GM19463 (cell line): ENCODE results near the gene ZNF143.
"Not testable (repeated sequence)": the region's sequence is repeated elsewhere in the genome, so short reads cannot be mapped to it uniquely, and the experiment has no call there.

Experiments used
- ATAC-seq: cut with Tn5 transposase; IDR thresholded peaks from one replicate; pipeline ENCODE4 v1.9.1; 2021; ENCODE audit warnings: mild to moderate bottlenecking, moderate library complexity; ENCODE audit not compliant: unreplicated experiment

The ZNF143 gene

DNA sequence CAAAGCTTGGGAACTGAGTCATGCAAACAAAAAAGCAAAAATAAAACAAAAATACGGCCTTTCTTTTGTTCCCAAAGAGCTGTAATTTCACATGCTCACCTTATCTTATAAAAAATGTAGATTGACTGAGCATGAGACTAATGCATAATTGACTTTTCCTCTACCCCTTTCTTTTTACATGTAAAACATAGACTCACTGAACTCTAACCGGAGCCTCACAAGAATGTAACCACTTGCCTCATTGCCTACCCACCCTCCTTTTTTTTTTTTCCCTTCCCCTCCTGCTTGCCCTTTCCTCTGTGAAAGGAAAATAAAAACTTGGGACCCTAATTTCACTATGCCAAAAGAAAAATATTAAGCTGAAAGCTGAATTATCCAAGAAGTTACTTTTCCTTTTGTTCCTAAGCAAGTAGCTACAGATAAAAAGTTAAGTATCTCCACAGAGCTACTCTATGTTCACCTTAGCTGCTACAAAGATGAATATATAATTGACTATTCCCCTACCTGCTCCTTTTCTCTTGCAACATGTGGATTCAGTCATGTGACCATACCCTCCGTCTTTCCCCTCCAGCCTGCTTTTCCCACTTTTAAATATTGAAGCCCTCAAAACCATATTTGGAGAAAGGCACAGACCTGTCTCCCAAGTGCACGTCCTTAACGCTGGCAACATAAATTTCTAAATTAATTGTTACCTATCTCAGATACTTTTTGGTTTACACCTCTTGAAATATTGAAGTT, 73.1 kb downstream of the ZNF143 start:
- ATAC-seq: no peak

- no peak for ATAC-seq
These were observed 74.5 kb downstream of the ZNF143 start for GRCh38 chr11:9535189-9535781.

GRCh38 chr11:9538548-9538947, 77.7 kb downstream of the ZNF143 start:
- no peak for ATAC-seq

- ATAC-seq: not testable (repeated sequence)
These were observed 88.4 kb downstream of the ZNF143 start for GRCh38 chr11:9549216-9549615.

DNA sequence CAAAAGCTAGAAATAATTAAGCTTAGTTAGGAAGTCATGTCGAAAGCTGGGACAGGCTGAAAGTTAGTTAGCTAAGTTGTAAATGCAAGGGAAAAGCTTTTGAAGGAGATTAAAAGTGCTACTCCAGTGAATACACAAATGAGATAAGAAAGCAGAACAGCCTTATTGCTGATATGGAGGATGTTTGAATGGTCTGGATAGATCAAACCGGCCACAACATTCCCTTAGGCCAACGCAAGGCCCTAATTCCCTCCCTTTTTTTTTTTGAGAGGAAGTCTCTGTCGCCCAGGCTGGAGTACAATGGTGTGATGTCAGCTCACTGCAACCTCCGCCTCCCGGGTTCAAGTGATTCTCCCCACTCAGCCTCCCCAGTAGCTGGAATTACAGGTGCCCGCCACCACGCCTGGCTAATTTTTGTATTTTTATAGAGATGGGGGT, 89.4 kb downstream of the ZNF143 start:
- ATAC-seq: no peak

DNA sequence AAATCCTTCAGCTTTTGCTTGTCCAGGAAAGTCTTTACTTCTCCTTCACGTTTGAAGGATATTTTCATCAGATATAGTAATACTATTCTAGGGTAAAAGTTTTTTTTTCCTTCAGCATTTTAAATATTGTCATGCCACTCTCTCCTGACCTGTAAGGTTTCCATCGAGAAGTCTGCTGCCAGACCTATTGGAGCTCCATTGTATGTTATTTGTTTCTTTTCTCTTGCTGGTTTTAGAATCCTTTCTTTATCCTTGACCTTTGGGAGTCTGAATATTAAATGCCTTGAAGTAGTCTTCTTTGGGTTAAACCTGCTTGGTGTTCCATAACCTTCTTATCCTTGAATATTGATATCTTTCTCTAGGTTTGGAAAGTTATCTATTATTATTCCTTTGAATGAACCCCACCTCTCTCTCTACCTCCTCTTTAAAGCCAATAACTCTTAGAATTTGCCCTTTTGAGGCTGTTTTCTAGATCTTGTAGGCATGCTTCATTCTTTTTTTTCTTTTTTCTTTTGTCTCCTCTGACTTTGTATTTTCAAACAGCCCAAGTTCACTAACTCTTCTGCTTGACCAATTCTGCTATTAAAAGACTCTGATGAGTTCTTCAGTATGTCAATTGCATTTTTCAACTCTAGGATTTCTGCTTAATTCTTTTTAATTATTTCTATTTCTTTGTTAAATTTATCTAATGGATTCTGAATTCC, 100.6 kb downstream of the ZNF143 start:
- ATAC-seq: no peak

DNA sequence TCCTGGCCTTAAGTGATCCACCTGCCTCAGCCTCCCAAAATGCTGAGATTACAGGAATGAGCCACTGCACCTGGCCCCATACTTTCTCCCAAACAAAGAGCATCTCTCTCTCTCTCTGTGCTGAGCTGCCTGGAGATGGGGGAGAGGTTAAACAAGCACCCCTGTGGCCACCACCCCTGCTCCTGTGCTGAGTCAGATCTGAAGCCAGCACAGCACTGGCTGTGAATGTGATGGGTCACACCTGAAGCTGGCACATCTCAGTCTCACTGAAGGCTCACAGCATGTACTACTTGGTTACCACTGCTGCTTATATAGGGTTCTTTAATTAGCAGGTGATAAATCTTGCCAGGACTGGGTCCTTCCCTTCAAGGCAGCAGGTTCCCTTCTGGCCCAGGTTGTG, 101.9 kb downstream of the ZNF143 start:
- no peak for ATAC-seq

- no peak for ATAC-seq
These were observed 102.5 kb downstream of the ZNF143 start for GRCh38 chr11:9563196-9563730.

DNA sequence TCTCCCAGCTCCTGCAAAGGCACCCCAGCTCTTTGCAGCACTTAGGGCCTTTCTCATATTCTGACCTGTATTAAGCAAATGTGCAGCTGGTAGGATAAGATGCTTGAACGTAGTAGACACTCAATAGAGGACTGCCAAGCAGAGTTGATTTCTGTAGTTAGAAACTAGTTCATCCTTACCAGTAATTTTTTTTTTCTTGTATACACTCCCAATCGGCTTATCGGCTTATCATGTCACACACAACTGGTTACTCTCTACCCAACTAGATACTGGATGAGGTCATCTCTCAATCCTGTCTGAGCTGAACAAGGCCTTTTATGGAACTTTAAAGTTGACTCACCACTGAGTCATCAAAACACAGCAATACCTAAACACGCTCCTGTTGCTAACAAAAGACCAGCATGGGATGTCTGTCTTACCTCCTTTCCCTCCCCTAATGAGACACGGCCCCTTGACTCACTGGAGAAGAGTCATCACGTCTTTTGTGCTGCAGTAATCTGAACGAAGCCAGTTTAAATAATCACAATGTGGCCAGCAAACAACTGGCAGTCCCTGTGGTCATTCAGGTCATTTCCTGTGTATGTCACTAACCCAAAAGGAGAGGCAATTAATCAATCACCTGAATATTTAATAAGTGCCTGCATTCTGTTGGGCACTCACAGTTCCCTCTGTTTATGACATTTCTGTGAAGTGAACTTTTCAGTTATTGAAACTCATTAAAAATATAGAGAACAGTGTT, 105.2 kb downstream of the ZNF143 start:
- peak; percentile 94 for ATAC-seq

DNA sequence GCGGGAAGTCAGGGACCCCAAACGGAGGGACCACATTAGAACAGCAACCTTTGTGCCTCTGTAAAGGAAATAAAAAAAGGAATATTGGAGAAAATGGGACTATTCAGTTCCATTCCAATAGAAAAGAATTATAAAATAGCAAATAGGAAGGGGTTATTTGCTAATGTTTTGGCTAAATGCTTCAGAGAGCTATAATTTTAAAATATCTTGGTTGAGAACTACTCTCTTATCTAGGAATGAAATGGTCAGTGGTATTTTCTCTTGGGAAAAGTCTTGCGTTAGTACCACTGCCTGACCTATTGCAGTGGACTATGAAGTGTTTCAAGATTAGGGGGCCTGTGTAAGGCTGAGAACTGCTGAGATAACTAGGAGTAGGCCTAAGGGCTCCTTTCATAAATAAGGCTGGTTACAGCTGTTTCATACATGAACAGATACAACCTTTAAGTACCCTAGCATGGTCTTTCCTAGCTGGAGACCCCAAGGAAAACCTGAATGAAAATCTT, 105.8 kb downstream of the ZNF143 start:
- no peak for ATAC-seq

- ATAC-seq: no peak
These were observed 106.6 kb downstream of the ZNF143 start for GRCh38 chr11:9567401-9567800.

- no peak for ATAC-seq
These were observed 107.5 kb downstream of the ZNF143 start for GRCh38 chr11:9568161-9568853.

GRCh38 chr11:9568854-9569587, 108.2 kb downstream of the ZNF143 start:
- no peak for ATAC-seq

GRCh38 chr11:9569588-9570164, 108.9 kb downstream of the ZNF143 start:
- ATAC-seq: no peak

- ATAC-seq: no peak
These were observed 109.7 kb downstream of the ZNF143 start for GRCh38 chr11:9570313-9571025.

- ATAC-seq: no peak
These were observed 110.4 kb downstream of the ZNF143 start for GRCh38 chr11:9571071-9571762.

DNA sequence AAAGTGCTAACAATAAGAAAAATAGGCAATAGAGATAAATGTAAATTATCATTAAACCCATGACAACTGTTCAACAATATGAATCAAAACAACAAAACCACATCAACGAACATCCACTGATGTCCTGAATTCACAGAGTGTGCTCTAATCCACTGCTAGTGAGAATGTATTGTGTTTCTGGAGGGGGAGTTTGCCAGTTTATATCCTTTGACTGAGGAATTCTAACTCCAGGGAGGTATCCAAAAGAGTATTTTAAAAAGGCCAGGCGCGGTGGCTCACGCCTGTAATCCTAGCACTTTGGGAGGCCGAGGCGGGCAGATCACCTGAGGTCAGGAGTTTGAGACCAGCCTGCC, 110.9 kb downstream of the ZNF143 start:
- no peak for ATAC-seq
